ENCODE data around the gene MED12L. TPM values are rescaled to one million over a fixed set of nuclear protein-coding genes. Genes with fewer than 3 reads are reported as not detected.

MED12L gene
- total and polyA plus RNA-seq, 8 donors = 0.08 to 0.88 (median 0.45) TPM

DNA sequence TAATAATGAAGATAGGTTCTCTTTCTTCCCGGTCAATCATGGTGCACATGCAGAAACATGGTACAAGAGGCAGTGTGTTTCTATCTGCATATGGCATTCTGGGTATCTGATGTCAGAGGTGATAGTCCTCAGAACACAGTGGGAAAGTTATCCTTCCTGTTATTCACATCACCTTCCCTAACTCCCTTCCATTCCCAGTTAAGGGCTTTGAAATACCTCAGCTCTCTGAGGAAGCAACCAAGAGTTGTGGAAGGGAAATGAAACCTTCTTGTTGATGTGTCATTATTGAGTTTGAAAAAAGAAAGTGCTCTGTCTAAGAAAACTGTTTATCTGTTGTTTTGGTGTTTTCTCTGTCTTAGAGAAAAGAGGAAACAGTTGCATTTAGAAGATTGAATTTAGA is 265.8 kb downstream of the MED12L start:
- intact Hi-C loops (cut with DNase I) = no loop called here
- no peaks in the 10 kb centered on the region for H3K27me3 ChIP-seq
- no peaks in the 10 kb centered on the region for H3K4me1 ChIP-seq
- no peak for TF ChIP-seq CTCF (IDR thresholded peaks at IDR 0.05)
- DNase-seq (no peak), ATAC-seq (peak in 1 of 4 donors; percentile 25), FAIRE-seq (no peak)
- WGBS, 2 donors = 95 to 100% methylated on average over 1 of the region's 1 CpG
- H3K36me3 ChIP-seq = no peaks in the 10 kb centered on the region
- no peaks in the 10 kb centered on the region for H3K9me3 ChIP-seq
- no peak overlapping the region for H3K4me3 ChIP-seq
- no peak overlapping the region for H3K27ac ChIP-seq

- ATAC-seq (peak in 1 of 4 donors; percentile 47), FAIRE-seq (no peak), DNase-seq (no peak)
- no peak overlapping the region for H3K27ac ChIP-seq
- peaks cover 0 to under 1% (median 0%) of the 10 kb centered on the region in 3 donors for H3K4me1 ChIP-seq
- H3K36me3 ChIP-seq = no peaks in the 10 kb centered on the region
- WGBS, 2 donors = 77 to 80% methylated on average over 4 of the region's 4 CpGs
- intact Hi-C loops (cut with DNase I) = no loop called here
- H3K4me3 ChIP-seq = no peak overlapping the region
- H3K27me3 ChIP-seq = no peaks in the 10 kb centered on the region
- H3K9me3 ChIP-seq = no peaks in the 10 kb centered on the region
- no peak for TF ChIP-seq CTCF (IDR thresholded peaks at IDR 0.05)
These were observed 266.2 kb downstream of the MED12L start for GRCh38 chr3:151351648-151352047.

DNA sequence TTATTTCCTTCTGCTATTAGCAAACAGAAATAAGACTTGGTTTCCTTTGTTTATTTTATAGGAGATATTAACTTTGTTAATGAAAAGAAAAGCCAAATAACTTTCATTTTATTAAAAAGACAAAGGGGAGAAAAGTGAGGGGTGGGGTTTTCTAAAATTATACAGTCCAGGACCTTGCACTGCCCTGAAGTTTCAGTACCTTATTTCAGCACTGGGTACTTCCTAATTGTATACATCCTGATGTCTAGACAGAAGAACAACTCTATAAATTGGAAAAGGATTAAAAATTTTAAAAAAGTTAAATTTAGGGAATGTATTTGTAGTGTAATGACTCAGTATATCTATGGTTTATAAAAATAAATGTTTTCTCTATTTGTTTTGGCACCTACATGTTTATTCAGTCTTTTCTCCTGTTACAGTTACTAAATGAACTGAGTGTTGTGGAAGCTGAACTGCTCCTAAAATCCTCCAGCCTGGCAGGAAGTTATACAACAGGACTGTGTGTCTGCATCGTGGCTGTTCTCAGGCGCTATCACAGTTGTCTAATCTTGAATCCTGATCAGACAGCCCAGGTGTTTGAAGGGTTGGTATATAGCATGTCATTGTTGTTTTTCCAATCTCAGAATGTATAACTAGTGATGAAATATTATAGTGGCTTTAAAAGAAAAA is 271.5 kb downstream of the MED12L start:
- 17 to 28% methylated on average over 2 of the region's 2 CpGs for WGBS, 2 donors

GRCh38 chr3:151357463-151357850 is 272.0 kb downstream of the MED12L start:
- no peak for FAIRE-seq
- WGBS, 2 donors = 59 to 71% methylated on average over 2 of the region's 2 CpGs
- no peak for ATAC-seq
- Histone ChIP-seq H3K4me1 (peaks cover 0 to 10% (median 8%) of the 10 kb centered on the region in 3 donors), H3K9me3 (no peaks in the 10 kb centered on the region), H3K4me3 (no peak overlapping the region), H3K36me3 (no peaks in the 10 kb centered on the region), H3K27ac (no peak overlapping the region), H3K27me3 (no peaks in the 10 kb centered on the region)
- TF ChIP-seq CTCF (IDR thresholded peaks at IDR 0.05) = no peak
- intact Hi-C loops (cut with DNase I) = no loop called here
- no peak for DNase-seq

More for the DNA sequence above, 271.5 kb downstream of the MED12L start:
- H3K4me1 ChIP-seq = peaks cover 0 to 10% (median 8%) of the 10 kb centered on the region in 3 donors
- intact Hi-C loops (cut with DNase I) = no loop called here
- no peaks in the 10 kb centered on the region for H3K9me3 ChIP-seq
- H3K36me3 ChIP-seq = no peaks in the 10 kb centered on the region
- H3K4me3 ChIP-seq = no peak overlapping the region
- ATAC-seq (peak in 2 of 4 donors; percentile 29 to 37), FAIRE-seq (no peak), DNase-seq (no peak)
- no peaks in the 10 kb centered on the region for H3K27me3 ChIP-seq
- no peak for TF ChIP-seq CTCF (IDR thresholded peaks at IDR 0.05)
- no peak overlapping the region for H3K27ac ChIP-seq

GRCh38 chr3:151362751-151363174 is 277.3 kb downstream of the MED12L start:
- no peak overlapping the region for H3K27ac ChIP-seq
- intact Hi-C loops (cut with DNase I) = no loop called here
- H3K4me3 ChIP-seq = no peak overlapping the region

More at GRCh38 chr3:151362751-151363174, 277.3 kb downstream of the MED12L start:
- ATAC-seq = peak in 1 of 4 donors; percentile 18
- 63 to 78% methylated on average over 3 of the region's 3 CpGs for WGBS, 2 donors
- Histone ChIP-seq H3K27me3 (no peaks in the 10 kb centered on the region), H3K4me1 (no peaks in the 10 kb centered on the region), H3K9me3 (no peaks in the 10 kb centered on the region), H3K36me3 (no peaks in the 10 kb centered on the region)
- no peak for TF ChIP-seq CTCF (IDR thresholded peaks at IDR 0.05)
- FAIRE-seq = no peak
- no peak for DNase-seq
